CD4-positive, alpha-beta memory T cell (primary cell): ENCODE data around the gene ARV1. TPM values are rescaled to one million over a fixed set of nuclear protein-coding genes. Genes with fewer than 3 reads are reported as not detected.
"Not testable (repeated sequence)": the region's sequence is repeated elsewhere in the genome, so short reads cannot be mapped to it uniquely, and the experiment has no call there.

Experiments used
- CTCF ChIA-PET: fragments of 350-600 bp; sonication (Branson Sonifier 250); formaldehyde crosslinking; loops from one replicate; lab custom pipeline; 2021; ENCODE audit warnings: inconsistent platforms; ENCODE audit not compliant: partially characterized antibody; lab: Charles Lee
- POLR2A ChIA-PET: fragments of 350-600 bp; sonication (Branson Sonifier 250); formaldehyde crosslinking; loops from one replicate; lab custom pipeline; 2021; ENCODE audit not compliant: partially characterized antibody; lab: Charles Lee
- DNase-seq, 5 donors: peaks; one replicate each; pipeline versions ENCODE4 v3.0.0 to v3.0.0-alpha.2; 2020 to 2022; ENCODE audit warnings: mixed read lengths in 1 of 5
- H3K27ac ChIP-seq: one replicate; pipeline ENCODE4 v1.7.0; 2013; ENCODE audit warnings: low read depth, low read length
- H3K27me3 ChIP-seq: 2 replicates; pipeline ENCODE4 v1.7.0; 2013; ENCODE audit warnings: mild to moderate bottlenecking, low read length, moderate library complexity; ENCODE audit not compliant: insufficient read depth
- H3K36me3 ChIP-seq: 2 replicates; pipeline ENCODE4 v1.7.0; 2013; ENCODE audit warnings: mild to moderate bottlenecking, low read length, moderate library complexity; ENCODE audit not compliant: insufficient read depth
- H3K4me1 ChIP-seq: 2 replicates; pipeline ENCODE4 v1.7.0; 2013; ENCODE audit warnings: mild to moderate bottlenecking, low read length, moderate library complexity; ENCODE audit not compliant: insufficient read depth
- H3K4me3 ChIP-seq, 2 donors: one replicate each; pipeline ENCODE4 v1.7.0; 2013; ENCODE audit warnings: low read length in 2 of 2, mild to moderate bottlenecking in 1 of 2
- H3K9me3 ChIP-seq, 2 donors: one replicate each; pipeline ENCODE4 v1.7.0; 2013; ENCODE audit warnings: low read length in 2 of 2, control low read depth in 1 of 2; ENCODE audit not compliant: control insufficient read depth in 1 of 2
- H3K27ac Mint-ChIP-seq, 7 donors: one replicate each; pipeline ENCODE4 v1.8.0; 2020 to 2021; ENCODE audit warnings: mixed read lengths in 7 of 7, mild to moderate bottlenecking in 6 of 7, inconsistent platforms in 3 of 7, moderate library complexity in 3 of 7
- H3K27me3 Mint-ChIP-seq, 2 donors: one replicate each; pipeline ENCODE4 v1.8.0; 2020 to 2021; ENCODE audit warnings: mixed read lengths in 2 of 2
- H3K36me3 Mint-ChIP-seq, 2 donors: one replicate each; pipeline ENCODE4 v1.8.0; 2020 to 2021; ENCODE audit warnings: mixed read lengths in 2 of 2, inconsistent platforms in 1 of 2, mild to moderate bottlenecking in 1 of 2
- H3K4me1 Mint-ChIP-seq, 4 donors: one replicate each; pipeline ENCODE4 v1.8.0; 2020 to 2021; ENCODE audit warnings: mixed read lengths in 4 of 4, mild to moderate bottlenecking in 1 of 4
- H3K4me3 Mint-ChIP-seq, 8 donors: one replicate each; pipeline ENCODE4 v1.8.0; 2020 to 2021; ENCODE audit warnings: mixed read lengths in 8 of 8, mild to moderate bottlenecking in 7 of 8, moderate library complexity in 6 of 8, inconsistent platforms in 3 of 8
- H3K9me3 Mint-ChIP-seq, 8 donors: one replicate each; pipeline ENCODE4 v1.8.0; 2020 to 2021; ENCODE audit warnings: mixed read lengths in 8 of 8, mild to moderate bottlenecking in 5 of 8, inconsistent platforms in 3 of 8, moderate library complexity in 1 of 8
- intact Hi-C: fragments of 100-400 bp; cut with micrococcal nuclease; formaldehyde crosslinking; loops from one replicate; pipeline ENCODE4 v1.15.1; 2023
- polyA plus RNA-seq, 2 donors: library from polyadenylated mRNA; unstranded; fragments of 300-500 nt; fragmentation: Illumina TruSeq; gene quantifications; one replicate each; pipeline ENCODE4 v1.2.3, GENCODE V29; 2021
- total RNA-seq, 2 experiments: library from RNA; stranded (reverse); gene quantifications; one replicate each; pipeline ENCODE4 v1.2.3, GENCODE V29; 2021

Gene ARV1
- total and polyA plus RNA-seq, 4 experiments from 2014 or later: 13.8 to 37.4 (median 19.3) TPM

- intact Hi-C loops, DNase-seq, H3K27ac Mint-ChIP-seq, POLR2A ChIA-PET, H3K27me3 ChIP-seq, H3K4me3 Mint-ChIP-seq, H3K4me1 ChIP-seq, H3K27ac ChIP-seq, H3K9me3 ChIP-seq, H3K36me3 ChIP-seq, H3K36me3 Mint-ChIP-seq, H3K4me3 ChIP-seq: not testable (repeated sequence)
- Mint-ChIP-seq H3K9me3 (peaks cover 0 to 13% (median 0%) of the 10 kb centered on the region in 8 donors), H3K27me3 (peaks cover 3 to 12% of the 10 kb centered on the region in 2 donors), H3K4me1 (peaks cover 5 to 11% (median 7%) of the 10 kb centered on the region in 4 donors)
- CTCF ChIA-PET: interaction anchor here (0.7 to 0.8 kb wide), 2 partner anchors 9 to 32 kb away, joined by 3 to 4 read pairs; no protein-coding TSS in a partner anchor
These were observed 67.2 kb downstream of the ARV1 start for GRCh38 chr1:231045921-231046729.

DNA sequence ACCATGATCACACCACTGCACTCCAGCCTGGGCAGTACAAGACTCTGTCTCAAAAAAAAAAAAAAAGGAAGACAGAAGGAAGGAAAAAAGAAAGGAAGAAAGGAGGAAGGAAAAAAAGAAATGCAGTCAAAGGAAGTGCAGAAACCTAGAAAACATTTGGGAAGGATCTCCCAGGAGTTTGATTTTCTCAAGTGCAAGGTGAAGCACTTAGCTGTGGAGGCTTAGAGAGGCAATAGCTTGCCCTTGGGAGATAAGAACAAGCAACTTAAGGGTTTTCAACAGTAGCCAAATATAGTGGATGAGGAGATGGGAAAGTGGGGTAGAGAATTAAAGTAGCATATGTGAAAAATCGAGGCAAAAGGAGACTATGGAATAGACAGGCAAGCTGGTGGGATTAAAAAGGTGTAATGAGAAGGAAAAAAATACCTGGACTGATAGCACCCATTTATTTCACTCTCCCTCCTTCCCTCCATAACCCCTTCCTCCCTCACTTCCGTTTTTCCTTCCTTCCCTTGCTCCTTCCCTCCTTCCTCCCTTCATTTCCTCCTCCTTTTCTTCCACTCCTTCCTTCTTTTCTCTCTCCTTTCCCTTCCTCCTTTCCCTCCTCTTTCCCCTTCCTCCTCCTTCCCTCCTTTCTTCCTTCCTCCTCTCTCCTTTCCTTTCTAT, 68.0 kb downstream of the ARV1 start:
- peaks cover 3 to 12% of the 10 kb centered on the region in 2 donors for H3K27me3 Mint-ChIP-seq
- H3K9me3 ChIP-seq: no peaks in the 10 kb centered on the region
- no peaks in the 10 kb centered on the region for H3K36me3 Mint-ChIP-seq
- no peak overlapping the region for H3K27ac Mint-ChIP-seq
- no peaks in the 10 kb centered on the region for H3K27me3 ChIP-seq
- no peaks in the 10 kb centered on the region for H3K4me1 ChIP-seq
- peaks cover 0 to 6% (median 4%) of the 10 kb centered on the region in 4 donors for H3K4me1 Mint-ChIP-seq
- peaks cover 0 to 13% (median 0%) of the 10 kb centered on the region in 8 donors for H3K9me3 Mint-ChIP-seq
- no peak for DNase-seq
- no peak overlapping the region for H3K4me3 ChIP-seq
- ChIA-PET CTCF (interaction anchor here (0.7 to 0.8 kb wide), 2 partner anchors 10 to 33 kb away, joined by 3 to 4 read pairs; no protein-coding TSS in a partner anchor), POLR2A (interaction anchor here (0.6 kb wide), 1 partner anchor 65 kb away, joined by 3 read pairs; no protein-coding TSS in a partner anchor)
- H3K27ac ChIP-seq: no peak overlapping the region
- intact Hi-C loops: no loop called here
- H3K36me3 ChIP-seq: no peaks in the 10 kb centered on the region
- H3K4me3 Mint-ChIP-seq: no peak overlapping the region

- CTCF ChIA-PET, H3K36me3 Mint-ChIP-seq, DNase-seq, POLR2A ChIA-PET, H3K4me3 ChIP-seq, H3K27ac Mint-ChIP-seq, H3K27me3 ChIP-seq, H3K4me1 ChIP-seq, H3K27ac ChIP-seq, H3K4me1 Mint-ChIP-seq, H3K4me3 Mint-ChIP-seq, H3K36me3 ChIP-seq, H3K9me3 ChIP-seq, intact Hi-C loops: not testable (repeated sequence)
- peaks cover 3 to 12% of the 10 kb centered on the region in 2 donors for H3K27me3 Mint-ChIP-seq
- peaks cover 0 to 13% (median 0%) of the 10 kb centered on the region in 8 donors for H3K9me3 Mint-ChIP-seq
These were observed 68.6 kb downstream of the ARV1 start for GRCh38 chr1:231047529-231047928.

DNA sequence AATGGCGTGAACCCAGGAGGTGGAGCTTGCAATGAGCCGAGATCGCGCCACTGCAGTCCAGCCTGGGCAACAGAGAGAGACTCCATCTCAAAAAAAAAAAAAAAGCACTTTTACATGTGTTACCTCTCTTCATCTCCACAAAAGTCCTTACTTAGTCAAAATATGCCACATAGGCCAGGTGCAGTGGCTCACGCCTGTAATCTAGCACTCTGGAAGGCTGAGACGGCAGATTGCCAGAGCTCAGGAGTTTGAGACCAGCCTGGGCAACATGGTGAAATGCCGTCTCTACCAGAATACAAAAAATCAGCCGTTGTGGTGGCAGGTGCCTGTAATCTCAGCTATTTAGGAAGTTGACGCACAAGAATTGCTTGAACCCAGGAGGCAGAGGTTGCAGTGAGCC, 69.5 kb downstream of the ARV1 start:
- POLR2A ChIA-PET: interaction anchor here (0.8 kb wide), 1 partner anchor 9 kb away, joined by 3 read pairs; no protein-coding TSS in a partner anchor
- CTCF ChIA-PET, intact Hi-C loops: not testable (repeated sequence)

GRCh38 chr1:231049121-231049979, 70.5 kb downstream of the ARV1 start:
- POLR2A ChIA-PET: no interaction called here
- no peaks in the 10 kb centered on the region for H3K4me1 ChIP-seq
- Mint-ChIP-seq H3K36me3 (no peaks in the 10 kb centered on the region), H3K27me3 (peaks cover 3 to 12% of the 10 kb centered on the region in 2 donors), H3K4me1 (peaks cover 7 to 14% (median 12%) of the 10 kb centered on the region in 4 donors), H3K27ac (no peak overlapping the region), H3K9me3 (peaks cover 0 to 7% (median 0%) of the 10 kb centered on the region in 8 donors), H3K4me3 (no peak overlapping the region)
- no peaks in the 10 kb centered on the region for H3K9me3 ChIP-seq
- H3K27ac ChIP-seq: no peak overlapping the region
- CTCF ChIA-PET: no interaction called here
- intact Hi-C loops: no loop called here
- no peak for DNase-seq
- no peak overlapping the region for H3K4me3 ChIP-seq
- H3K36me3 ChIP-seq: no peaks in the 10 kb centered on the region
- no peaks in the 10 kb centered on the region for H3K27me3 ChIP-seq

More for the DNA sequence above, 69.5 kb downstream of the ARV1 start:
- not testable (repeated sequence) for H3K9me3 ChIP-seq, H3K27ac Mint-ChIP-seq, H3K4me3 ChIP-seq, H3K27me3 ChIP-seq, H3K36me3 ChIP-seq, H3K36me3 Mint-ChIP-seq, H3K4me1 ChIP-seq, H3K4me3 Mint-ChIP-seq, DNase-seq, H3K27ac ChIP-seq
- peaks cover under 1 to 14% (median 7%) of the 10 kb centered on the region in 4 donors for H3K4me1 Mint-ChIP-seq
- H3K9me3 Mint-ChIP-seq: peaks cover 0 to 11% (median 0%) of the 10 kb centered on the region in 8 donors
- peaks cover 3 to 12% of the 10 kb centered on the region in 2 donors for H3K27me3 Mint-ChIP-seq
